Keratinocyte (primary cell): Measurements from ENCODE around the gene E2F3.

Experiments used
- EZH2 ChIP-seq: IDR thresholded peaks from one replicate; pipeline ENCODE4 v1.6.1; 2012; ENCODE audit warnings: inconsistent platforms, mild to moderate bottlenecking, low read length, moderate library complexity
- TF ChIP-seq, protein P1 (sequence below), 3 experiments: IDR thresholded peaks in 1 of 3; conservative IDR thresholded peaks in 1 of 3; optimal IDR thresholded peaks in 1 of 3; 2 replicates in 2 of 3; 3 replicates in 1 of 3; pipeline versions ENCODE3 to v1.5.1; 2011; ENCODE audit warnings: low read length in 3 of 3, mild to moderate bottlenecking in 3 of 3, moderate library complexity in 2 of 3, control low read depth in 1 of 3, inconsistent platforms in 1 of 3; ENCODE audit not compliant: insufficient read depth in 2 of 3; ENCODE audit errors: extremely low read depth in 1 of 3

DNA sequence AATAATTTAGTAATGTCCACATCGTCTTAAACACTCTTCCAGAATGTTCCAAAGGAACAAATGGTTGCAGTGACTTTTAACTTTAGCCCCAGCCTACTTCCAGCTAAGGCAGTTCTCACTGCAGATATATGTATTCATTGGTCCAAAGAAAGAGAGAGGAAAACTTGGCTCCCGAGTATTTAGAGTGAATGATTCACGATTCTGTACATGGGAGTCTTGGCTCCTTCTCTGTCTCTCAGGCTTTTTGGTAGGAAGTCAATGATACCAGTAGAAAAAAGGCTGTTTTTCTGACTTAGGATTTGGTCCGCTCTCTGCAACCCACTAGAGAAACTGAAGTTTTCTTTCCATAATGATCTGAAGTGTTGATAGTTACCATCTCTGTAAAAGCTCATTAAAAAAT lies 38.6 kb downstream of the E2F3 start:
- TF ChIP-seq, protein P1, sequence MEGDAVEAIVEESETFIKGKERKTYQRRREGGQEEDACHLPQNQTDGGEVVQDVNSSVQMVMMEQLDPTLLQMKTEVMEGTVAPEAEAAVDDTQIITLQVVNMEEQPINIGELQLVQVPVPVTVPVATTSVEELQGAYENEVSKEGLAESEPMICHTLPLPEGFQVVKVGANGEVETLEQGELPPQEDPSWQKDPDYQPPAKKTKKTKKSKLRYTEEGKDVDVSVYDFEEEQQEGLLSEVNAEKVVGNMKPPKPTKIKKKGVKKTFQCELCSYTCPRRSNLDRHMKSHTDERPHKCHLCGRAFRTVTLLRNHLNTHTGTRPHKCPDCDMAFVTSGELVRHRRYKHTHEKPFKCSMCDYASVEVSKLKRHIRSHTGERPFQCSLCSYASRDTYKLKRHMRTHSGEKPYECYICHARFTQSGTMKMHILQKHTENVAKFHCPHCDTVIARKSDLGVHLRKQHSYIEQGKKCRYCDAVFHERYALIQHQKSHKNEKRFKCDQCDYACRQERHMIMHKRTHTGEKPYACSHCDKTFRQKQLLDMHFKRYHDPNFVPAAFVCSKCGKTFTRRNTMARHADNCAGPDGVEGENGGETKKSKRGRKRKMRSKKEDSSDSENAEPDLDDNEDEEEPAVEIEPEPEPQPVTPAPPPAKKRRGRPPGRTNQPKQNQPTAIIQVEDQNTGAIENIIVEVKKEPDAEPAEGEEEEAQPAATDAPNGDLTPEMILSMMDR (optimal IDR thresholded peaks at IDR 0.05 in 1 of 3, IDR thresholded peaks at IDR 0.05 in 1 of 3, conservative IDR thresholded peaks at IDR 0.05 in 1 of 3; ENCODE audit: extremely low read depth in 1 of 3, insufficient read depth in 2 of 3, low read length in 3 of 3), result no peak
- no peak for TF ChIP-seq EZH2
